Measurements from ENCODE around the gene CERS6. TPM values are rescaled to one million over a fixed set of nuclear protein-coding genes. Genes with fewer than 3 reads are reported as not detected.

CERS6 gene
- total RNA-seq, 4 donors from 2014 or later, result 53.7 to 78.3 (median 63.8) TPM

GRCh38 chr2:168448980-168449379, 7.1 kb upstream of the CERS6 start:
- DNase-seq (ENCODE audit: low spot score in 2 of 2), result no peak
- H3K4me3 ChIP-seq (ENCODE audit: low read depth, poor library complexity, severe bottlenecking), result no peak overlapping the region
- intact Hi-C loops (cut with DNase I; ENCODE audit: low total_unique reads), result no loop called here
- TF ChIP-seq POLR2A (IDR thresholded peaks at IDR 0.05) (no peak), CTCF (IDR thresholded peaks at IDR 0.05) (no peak)

GRCh38 chr2:168449419-168449818, 6.7 kb upstream of the CERS6 start:
- no peak for DNase-seq (ENCODE audit: low spot score in 2 of 2)
- no peak overlapping the region for H3K4me3 ChIP-seq (ENCODE audit: low read depth, poor library complexity, severe bottlenecking)
- intact Hi-C loops (cut with DNase I; ENCODE audit: low total_unique reads), result no loop called here
- whole genome bisulfite sequencing, 2 donors, result 49 to 57% methylated on average over 3 of the region's 3 CpGs
- TF ChIP-seq POLR2A (IDR thresholded peaks at IDR 0.05) (no peak), CTCF (IDR thresholded peaks at IDR 0.05) (no peak)

- H3K4me3 ChIP-seq (ENCODE audit: low read depth, poor library complexity, severe bottlenecking), result no peak overlapping the region
- intact Hi-C loops (cut with DNase I; ENCODE audit: low total_unique reads), result no loop called here
- WGBS, 2 donors, result 89 to 100% methylated on average over 1 of the region's 1 CpG
- DNase-seq (ENCODE audit: low spot score in 2 of 2), result no peak
- TF ChIP-seq CTCF (IDR thresholded peaks at IDR 0.05) (no peak), POLR2A (IDR thresholded peaks at IDR 0.05) (no peak)
These were observed 5.9 kb upstream of the CERS6 start for GRCh38 chr2:168450171-168450570.

GRCh38 chr2:168450732-168451131, 5.3 kb upstream of the CERS6 start:
- intact Hi-C loops (cut with DNase I; ENCODE audit: low total_unique reads), result no loop called here
- 57 to 73% methylated on average over 5 of the region's 5 CpGs for WGBS, 2 donors
- no peak for DNase-seq (ENCODE audit: low spot score in 2 of 2)
- no peak overlapping the region for H3K4me3 ChIP-seq (ENCODE audit: low read depth, poor library complexity, severe bottlenecking)
- TF ChIP-seq CTCF (IDR thresholded peaks at IDR 0.05), result no peak
- no peak for TF ChIP-seq POLR2A (IDR thresholded peaks at IDR 0.05)

- intact Hi-C loops (cut with DNase I; ENCODE audit: low total_unique reads), result no loop called here
- no peak for TF ChIP-seq POLR2A (IDR thresholded peaks at IDR 0.05)
- 95 to 98% methylated on average over 3 of the region's 3 CpGs for WGBS, 2 donors
- DNase-seq (ENCODE audit: low spot score in 2 of 2), result no peak
- no peak overlapping the region for H3K4me3 ChIP-seq (ENCODE audit: low read depth, poor library complexity, severe bottlenecking)
These were observed 3.3 kb upstream of the CERS6 start for GRCh38 chr2:168452781-168453180.

GRCh38 chr2:168453404-168453803, 2.7 kb upstream of the CERS6 start:
- intact Hi-C loops (cut with DNase I; ENCODE audit: low total_unique reads), result no loop called here
- DNase-seq (ENCODE audit: low spot score in 2 of 2), result no peak
- no peak overlapping the region for H3K4me3 ChIP-seq (ENCODE audit: low read depth, poor library complexity, severe bottlenecking)
- TF ChIP-seq POLR2A (IDR thresholded peaks at IDR 0.05), result no peak
- no peak for TF ChIP-seq CTCF (IDR thresholded peaks at IDR 0.05)
- WGBS, 2 donors, result 92 to 97% methylated on average over 3 of the region's 3 CpGs
